GM12873 (cell line): Measurements from ENCODE around the gene TFB2M.
A peak's percentile ranks its signal among the peaks of the same experiment; 100 is the strongest.

Experiments used
- TF ChIP-seq, protein P1 (sequence below): IDR thresholded peaks from 2 replicates; pipeline ENCODE4 v1.5.1; 2012; ENCODE audit warnings: low read depth, mild to moderate bottlenecking, moderate library complexity, low read length, control low read depth; ENCODE audit not compliant: insufficient read depth; ENCODE audit errors: missing control alignments

Gene TFB2M

DNA sequence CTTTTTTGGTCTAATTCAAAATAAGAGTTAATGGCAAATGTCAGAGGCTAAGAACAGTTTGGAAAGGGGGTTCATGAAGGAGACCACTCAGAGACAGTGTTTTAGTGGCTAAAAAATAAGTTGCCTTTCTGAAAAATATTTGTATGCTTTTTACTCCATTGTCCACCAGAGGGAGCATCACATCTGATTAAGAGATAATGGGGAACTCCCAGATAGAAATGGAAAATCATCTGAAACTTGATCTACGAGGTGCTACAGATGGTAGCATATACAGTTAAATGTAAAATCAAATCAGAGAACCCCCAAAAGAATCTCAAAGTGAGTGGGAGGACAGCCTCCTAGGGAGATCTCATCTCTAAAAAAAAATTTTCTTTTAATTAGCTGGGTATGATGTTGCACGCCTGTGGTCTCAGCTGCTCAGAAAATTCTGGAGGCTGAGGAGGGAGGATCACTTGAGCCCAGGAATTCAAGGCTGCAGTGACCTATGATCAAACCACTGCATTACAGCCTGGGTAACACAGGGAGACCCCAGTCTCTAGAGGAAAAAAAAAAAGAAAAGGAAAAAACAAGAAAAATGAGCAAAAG lies 68.6 kb downstream of the TFB2M start:
- TF ChIP-seq, protein P1, sequence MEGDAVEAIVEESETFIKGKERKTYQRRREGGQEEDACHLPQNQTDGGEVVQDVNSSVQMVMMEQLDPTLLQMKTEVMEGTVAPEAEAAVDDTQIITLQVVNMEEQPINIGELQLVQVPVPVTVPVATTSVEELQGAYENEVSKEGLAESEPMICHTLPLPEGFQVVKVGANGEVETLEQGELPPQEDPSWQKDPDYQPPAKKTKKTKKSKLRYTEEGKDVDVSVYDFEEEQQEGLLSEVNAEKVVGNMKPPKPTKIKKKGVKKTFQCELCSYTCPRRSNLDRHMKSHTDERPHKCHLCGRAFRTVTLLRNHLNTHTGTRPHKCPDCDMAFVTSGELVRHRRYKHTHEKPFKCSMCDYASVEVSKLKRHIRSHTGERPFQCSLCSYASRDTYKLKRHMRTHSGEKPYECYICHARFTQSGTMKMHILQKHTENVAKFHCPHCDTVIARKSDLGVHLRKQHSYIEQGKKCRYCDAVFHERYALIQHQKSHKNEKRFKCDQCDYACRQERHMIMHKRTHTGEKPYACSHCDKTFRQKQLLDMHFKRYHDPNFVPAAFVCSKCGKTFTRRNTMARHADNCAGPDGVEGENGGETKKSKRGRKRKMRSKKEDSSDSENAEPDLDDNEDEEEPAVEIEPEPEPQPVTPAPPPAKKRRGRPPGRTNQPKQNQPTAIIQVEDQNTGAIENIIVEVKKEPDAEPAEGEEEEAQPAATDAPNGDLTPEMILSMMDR = peak; percentile 62

DNA sequence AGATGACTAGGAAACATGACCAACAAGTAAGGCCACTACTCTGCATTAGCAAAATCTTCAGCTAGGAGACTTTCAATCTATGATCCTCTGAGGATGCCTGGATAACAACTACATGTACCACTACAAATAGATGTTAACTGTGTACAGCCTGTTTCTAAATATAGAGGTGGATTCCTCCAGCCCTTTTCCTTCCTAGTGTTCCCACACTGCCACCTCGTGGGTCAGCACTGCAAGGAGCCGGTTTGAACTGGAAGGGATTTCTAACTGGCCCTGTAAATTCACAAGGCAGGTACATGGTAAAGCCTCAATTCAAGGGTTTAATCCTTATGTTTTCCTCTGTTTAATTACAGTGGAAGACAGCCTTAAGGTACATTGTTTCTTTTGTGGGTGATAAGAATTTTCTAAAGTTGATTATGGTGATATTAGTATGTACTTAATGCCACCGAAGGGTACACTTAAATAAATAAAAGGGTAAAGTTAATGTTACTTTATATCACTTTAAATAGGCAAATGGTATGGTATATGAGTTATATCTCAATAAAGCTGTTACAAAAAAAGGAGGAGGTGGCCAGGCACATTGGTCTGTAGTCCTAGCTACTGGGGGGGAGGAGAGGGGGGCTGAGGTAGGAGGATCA lies 73.3 kb downstream of the TFB2M start:
- TF ChIP-seq, protein P1 = peak; percentile 67

DNA sequence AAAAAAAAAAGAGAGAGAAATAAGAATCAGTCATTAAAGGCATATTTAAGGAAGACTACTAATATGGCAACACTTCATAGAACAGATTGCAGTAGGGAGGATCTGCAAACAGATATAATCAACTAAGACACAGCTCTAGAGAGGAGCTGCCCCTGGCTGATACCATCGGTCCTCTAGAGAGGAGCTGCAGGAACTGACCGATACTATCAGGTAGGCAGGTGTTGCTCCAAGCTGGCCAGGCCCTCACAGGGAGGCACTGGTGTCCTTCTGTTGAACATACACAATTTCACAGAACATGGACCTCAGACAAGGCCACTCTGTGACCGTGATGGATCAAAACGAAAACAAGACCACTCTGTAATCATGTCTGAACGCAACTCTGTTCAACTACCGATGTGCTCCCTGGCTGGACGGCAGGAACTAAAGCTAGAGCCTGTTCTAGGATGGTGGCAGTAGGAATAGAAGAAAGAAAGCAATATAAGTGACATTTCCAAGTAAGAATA lies 74.5 kb downstream of the TFB2M start:
- TF ChIP-seq, protein P1 = no peak
